PC-3 (cell line): ENCODE results near the gene ABCC2. TPM values are rescaled to one million over a fixed set of nuclear protein-coding genes. Genes with fewer than 3 reads are reported as not detected.
A peak's percentile ranks its signal among the peaks of the same experiment; 100 is the strongest.

Experiments used
- ATAC-seq: fragments of 200-7000 bp; cut with Tn5 transposase; 2 replicates; pipeline ENCODE4 v1.9.1; 2020; ENCODE audit warnings: mild to moderate bottlenecking, moderate library complexity
- BruUV-seq: library from RNA; stranded (reverse); fragments of 400-500 nt; replicated peaks from 2 replicates; lab custom pipeline; 2021; lab: Mats Ljungman, UMichigan
- CTCF ChIA-PET: fragments of 300-600 bp; sonication (Branson Sonifier 250); formaldehyde crosslinking; loops from one replicate; lab custom pipeline; 2022; ENCODE audit warnings: antibody characterized with exemption; lab: Charles Lee
- POLR2A ChIA-PET: fragments of 300-600 bp; sonication (Branson Sonifier 250); formaldehyde crosslinking; loops from one replicate; lab custom pipeline; 2022; ENCODE audit warnings: antibody characterized with exemption; ENCODE audit not compliant: unreplicated experiment; lab: Charles Lee
- DNase-seq: peaks from one replicate; pipeline ENCODE4 v3.0.0-alpha.2; 2015
- H2AFZ ChIP-seq: fragments of 300-600 bp; sonication (generic); 2 replicates; pipeline ENCODE4 v1.6.0; 2016; ENCODE audit warnings: antibody characterized with exemption, low read length
- H3F3A ChIP-seq: fragments of 300-600 bp; sonication (generic); one replicate; pipeline ENCODE4 v1.6.0; 2017; ENCODE audit warnings: antibody characterized with exemption, low read length, control low read depth, mild to moderate bottlenecking; ENCODE audit not compliant: unreplicated experiment
- H3K27ac ChIP-seq: fragments of 300-600 bp; sonication (generic); 2 replicates; pipeline ENCODE4 v1.5.1; 2016; ENCODE audit warnings: mild to moderate bottlenecking, low read length
- H3K27me3 ChIP-seq: fragments of 300-600 bp; sonication (generic); 2 replicates; pipeline ENCODE4 v1.6.1; 2016; ENCODE audit warnings: low read length, mixed read lengths
- H3K36me3 ChIP-seq: fragments of 300-600 bp; sonication (generic); 2 replicates; pipeline ENCODE4 v1.6.1; 2016; ENCODE audit warnings: low read depth, mixed run types, low read length, mixed read lengths
- H3K4me1 ChIP-seq: fragments of 300-600 bp; sonication (generic); 2 replicates; pipeline ENCODE4 v1.5.1; 2016; ENCODE audit warnings: low read length; ENCODE audit not compliant: insufficient read depth
- H3K4me2 ChIP-seq: fragments of 300-600 bp; sonication (generic); 2 replicates; pipeline ENCODE4 v1.6.0; 2016; ENCODE audit warnings: low read length
- H3K4me3 ChIP-seq: fragments of 300-600 bp; sonication (generic); 2 replicates; pipeline ENCODE4 v1.5.1; 2016; ENCODE audit warnings: mild to moderate bottlenecking, low read length, mixed read lengths
- H3K79me2 ChIP-seq: fragments of 300-600 bp; sonication (generic); 2 replicates; pipeline ENCODE4 v1.6.1; 2017; ENCODE audit warnings: low read length, mixed read lengths
- H3K9ac ChIP-seq: fragments of 300-600 bp; sonication (generic); 2 replicates; pipeline ENCODE4 v1.6.0; 2016; ENCODE audit warnings: mild to moderate bottlenecking, low read length
- H3K9me2 ChIP-seq: fragments of 300-600 bp; sonication (generic); replicated peaks from 2 replicates; pipeline ENCODE4 v1.6.1; 2016; ENCODE audit warnings: mixed run types, low read length, mixed read lengths
- H3K9me3 ChIP-seq: fragments of 300-600 bp; sonication (generic); 2 replicates; pipeline ENCODE4 v1.6.1; 2016; ENCODE audit warnings: low read length, mixed read lengths
- H4K20me1 ChIP-seq: fragments of 300-600 bp; sonication (generic); 2 replicates; pipeline ENCODE4 v1.6.1; 2016; ENCODE audit warnings: low read length, mixed read lengths
- EZH2 ChIP-seq: fragments of 300-600 bp; sonication (generic); IDR thresholded peaks from one replicate; pipeline ENCODE4 v1.6.1; 2017; ENCODE audit warnings: antibody characterized with exemption, mild to moderate bottlenecking, low read length; ENCODE audit not compliant: unreplicated experiment
- EZH2phosphoT487 ChIP-seq: fragments of 300-600 bp; sonication (generic); IDR thresholded peaks from 2 replicates; pipeline ENCODE4 v1.6.1; 2018; ENCODE audit warnings: mild to moderate bottlenecking, antibody characterized with exemption, low read length, borderline replicate concordance
- intact Hi-C: fragments of 100-400 bp; cut with micrococcal nuclease; formaldehyde crosslinking; loops from 2 replicates; pipeline ENCODE4 v1.9.0; 2023
- total RNA-seq: library from RNA; depleted of rRNA; stranded (reverse); fragments of >200 nt; gene quantifications from 2 replicates; pipeline ENCODE4 v1.2.3, GENCODE V29; 2014
- TF ChIP-seq, protein P1 (sequence below): fragments of 300-600 bp; sonication (generic); conservative IDR thresholded peaks from 2 replicates; pipeline ENCODE4 v1.5.1; 2017; ENCODE audit warnings: antibody characterized with exemption, low read depth, mild to moderate bottlenecking, low read length

The ABCC2 gene
- total RNA-seq, 1 experiment from 2014 or later: 2.4 TPM

DNA sequence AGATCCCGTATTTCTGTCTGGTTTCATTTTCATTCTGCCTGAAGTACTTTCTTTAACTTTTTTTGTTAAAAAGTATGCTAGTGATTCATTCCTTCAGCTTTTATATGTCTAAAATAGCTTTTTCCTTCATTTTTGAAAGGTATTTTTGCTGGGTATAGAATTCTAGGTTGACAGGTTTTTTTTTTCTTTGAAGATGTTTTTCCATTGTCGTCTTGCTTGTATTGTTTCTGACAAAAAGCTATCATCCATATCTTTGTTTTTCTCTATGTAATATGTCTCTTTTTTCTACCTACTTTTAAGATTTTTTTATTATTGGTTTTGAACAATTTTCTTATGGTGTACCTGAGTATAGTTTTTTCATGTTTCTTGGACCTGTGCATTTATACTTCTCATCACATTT, 42.2 kb upstream of the ABCC2 start:
- H3K4me2 ChIP-seq: no peak overlapping the region
- TF ChIP-seq EZH2: no peak
- no peak for TF ChIP-seq EZH2phosphoT487
- TF ChIP-seq, protein P1, sequence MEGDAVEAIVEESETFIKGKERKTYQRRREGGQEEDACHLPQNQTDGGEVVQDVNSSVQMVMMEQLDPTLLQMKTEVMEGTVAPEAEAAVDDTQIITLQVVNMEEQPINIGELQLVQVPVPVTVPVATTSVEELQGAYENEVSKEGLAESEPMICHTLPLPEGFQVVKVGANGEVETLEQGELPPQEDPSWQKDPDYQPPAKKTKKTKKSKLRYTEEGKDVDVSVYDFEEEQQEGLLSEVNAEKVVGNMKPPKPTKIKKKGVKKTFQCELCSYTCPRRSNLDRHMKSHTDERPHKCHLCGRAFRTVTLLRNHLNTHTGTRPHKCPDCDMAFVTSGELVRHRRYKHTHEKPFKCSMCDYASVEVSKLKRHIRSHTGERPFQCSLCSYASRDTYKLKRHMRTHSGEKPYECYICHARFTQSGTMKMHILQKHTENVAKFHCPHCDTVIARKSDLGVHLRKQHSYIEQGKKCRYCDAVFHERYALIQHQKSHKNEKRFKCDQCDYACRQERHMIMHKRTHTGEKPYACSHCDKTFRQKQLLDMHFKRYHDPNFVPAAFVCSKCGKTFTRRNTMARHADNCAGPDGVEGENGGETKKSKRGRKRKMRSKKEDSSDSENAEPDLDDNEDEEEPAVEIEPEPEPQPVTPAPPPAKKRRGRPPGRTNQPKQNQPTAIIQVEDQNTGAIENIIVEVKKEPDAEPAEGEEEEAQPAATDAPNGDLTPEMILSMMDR: no peak
- intact Hi-C loops: loop anchor here (5.0 kb wide), 1 partner anchor 37 kb away; no protein-coding TSS in a partner anchor
- H3K9me3 ChIP-seq: 0 out of 2 replicates have a peak, but pooled peaks cover 3% of the 10 kb centered on the region
- CTCF ChIA-PET: no interaction called here
- H3K4me3 ChIP-seq: no peak overlapping the region
- H3K4me1 ChIP-seq: peaks cover 22% of the 10 kb centered on the region
- no peak overlapping the region for H2AFZ ChIP-seq
- H4K20me1 ChIP-seq: no peaks in the 10 kb centered on the region
- no peak overlapping the region for H3K27ac ChIP-seq
- no peaks in the 10 kb centered on the region for H3K79me2 ChIP-seq
- DNase-seq (no peak), ATAC-seq (no peak)
- no TSS peak for BruUV-seq
- no peak overlapping the region for H3K9ac ChIP-seq
- peaks cover 51% of the 10 kb centered on the region for H3K36me3 ChIP-seq
- no peaks in the 10 kb centered on the region for H3K9me2 ChIP-seq
- no peaks in the 10 kb centered on the region for H3F3A ChIP-seq
- POLR2A ChIA-PET: no interaction called here
- no peaks in the 10 kb centered on the region for H3K27me3 ChIP-seq

DNA sequence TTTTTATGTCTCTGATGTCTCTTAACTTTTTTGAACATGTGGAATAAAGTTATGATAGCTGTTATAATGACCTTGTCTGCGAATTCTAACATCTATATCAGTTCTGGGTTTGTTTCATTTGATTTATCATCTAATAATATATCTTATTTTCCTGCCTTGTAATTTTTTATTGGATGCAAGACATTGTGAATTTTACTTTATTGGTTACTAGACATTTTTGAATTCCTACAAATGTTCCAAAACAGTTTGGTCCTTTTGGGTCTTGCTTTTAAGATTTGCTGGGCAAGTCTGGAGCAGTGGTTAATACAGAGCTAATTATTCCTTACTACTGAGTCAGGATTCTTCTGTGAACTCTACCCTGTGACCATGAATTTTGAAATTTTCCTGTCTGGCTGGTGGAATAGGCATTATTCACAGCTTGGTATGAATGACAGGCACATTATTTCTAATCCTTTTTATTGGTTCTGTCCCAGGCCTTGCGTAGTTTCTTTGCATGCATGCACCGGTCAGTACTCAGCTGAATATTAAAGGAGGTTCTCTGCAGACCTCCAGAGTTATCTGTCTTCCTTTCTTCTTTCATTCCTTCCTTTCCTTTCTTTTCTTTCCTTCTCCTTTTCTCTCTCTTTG, 41.4 kb upstream of the ABCC2 start:
- TF ChIP-seq EZH2 (no peak), EZH2phosphoT487 (no peak)
- TF ChIP-seq, protein P1: no peak
- Histone ChIP-seq H3K9me2 (no peaks in the 10 kb centered on the region), H3K9me3 (0 out of 2 replicates have a peak, but pooled peaks cover 3% of the 10 kb centered on the region), H3K27me3 (no peaks in the 10 kb centered on the region), H3K4me2 (no peak overlapping the region), H3K9ac (no peak overlapping the region), H4K20me1 (no peaks in the 10 kb centered on the region), H3K4me1 (peaks cover 22% of the 10 kb centered on the region), H3F3A (no peaks in the 10 kb centered on the region), H3K79me2 (no peaks in the 10 kb centered on the region), H2AFZ (no peak overlapping the region), H3K27ac (no peak overlapping the region), H3K36me3 (peaks cover 51% of the 10 kb centered on the region), H3K4me3 (no peak overlapping the region)
- POLR2A ChIA-PET: no interaction called here
- DNase-seq: no peak
- ATAC-seq: no peak
- CTCF ChIA-PET: no interaction called here
- intact Hi-C loops: loop anchor here (5.0 kb wide), 1 partner anchor 36 kb away; no protein-coding TSS in a partner anchor
- no TSS peak for BruUV-seq

DNA sequence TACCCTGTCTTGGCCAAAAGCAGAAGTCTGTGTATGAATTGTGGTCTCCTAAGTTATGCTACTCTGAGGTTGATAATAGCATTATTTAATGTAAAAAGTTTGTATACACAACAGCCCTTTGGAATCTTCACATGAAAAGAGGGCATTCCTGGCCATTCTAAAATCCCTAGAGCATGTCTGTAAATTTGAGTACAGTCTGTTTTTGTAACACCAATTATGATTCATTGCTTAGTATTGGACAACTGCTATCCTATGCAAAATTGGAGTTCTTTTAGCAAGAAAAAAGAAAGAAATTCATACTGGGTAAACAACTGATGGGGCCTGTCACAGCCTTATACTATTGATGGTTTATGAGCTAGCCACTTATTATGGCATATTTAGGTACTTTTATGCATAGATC, 40.2 kb upstream of the ABCC2 start:
- Histone ChIP-seq H3K4me2 (0 out of 2 replicates have a peak overlapping the region, but pooled peaks have one; percentile 28), H2AFZ (no peak overlapping the region), H3K4me3 (no peak overlapping the region), H3K27me3 (no peaks in the 10 kb centered on the region), H3K79me2 (no peaks in the 10 kb centered on the region), H3K36me3 (peaks cover 55% of the 10 kb centered on the region), H4K20me1 (no peaks in the 10 kb centered on the region), H3K9me2 (no peaks in the 10 kb centered on the region), H3K27ac (no peak overlapping the region), H3K9me3 (0 out of 2 replicates have a peak, but pooled peaks cover 3% of the 10 kb centered on the region), H3F3A (no peaks in the 10 kb centered on the region), H3K9ac (no peak overlapping the region), H3K4me1 (peaks cover 22% of the 10 kb centered on the region)
- intact Hi-C loops: loop anchor here (5.0 kb wide), 1 partner anchor 35 kb away; no protein-coding TSS in a partner anchor
- no TSS peak for BruUV-seq
- DNase-seq: no peak
- ChIA-PET POLR2A (interaction anchor here (0.7 kb wide), 1 partner anchor 532 kb away, joined by 8 read pairs; no protein-coding TSS in a partner anchor), CTCF (interaction anchor here (0.6 to 0.7 kb wide), 2 partner anchors 75 to 350 kb away, joined by 9 to 10 read pairs; no protein-coding TSS in a partner anchor)
- ATAC-seq: no peak; the same call in 1 of the 2 replicates
- TF ChIP-seq EZH2: no peak
- TF ChIP-seq, protein P1: no peak
- no peak for TF ChIP-seq EZH2phosphoT487
